HepG2 (cell line): Measurements from ENCODE around the gene ODC1. TPM values are rescaled to one million over a fixed set of nuclear protein-coding genes. Genes with fewer than 3 reads are reported as not detected.

Experiments used
- AHR ChIP-seq: IDR thresholded peaks from 2 replicates; pipeline ENCODE4 v1.6.1; 2018; ENCODE audit warnings: missing genetic modification reagents, missing compliant biosample characterization
- CEBPB ChIP-seq: IDR thresholded peaks from 2 replicates; pipeline ENCODE4 v1.6.1; 2011; ENCODE audit warnings: low read depth, low read length, improper control_type of control experiment, borderline replicate concordance
- ETV6 ChIP-seq: sonication (generic); formaldehyde crosslinking; conservative IDR thresholded peaks from 2 replicates; pipeline ENCODE4 v1.4.0; 2020; ENCODE audit warnings: missing genetic modification reagents
- FOXK2 ChIP-seq: fragments of 450-650 bp; IDR thresholded peaks from 2 replicates; pipeline ENCODE4 v1.6.1; 2016
- FOXO4 ChIP-seq: sonication (generic); formaldehyde crosslinking; conservative IDR thresholded peaks from 2 replicates; pipeline ENCODE4 v1.8.1; 2023; ENCODE audit warnings: missing genetic modification reagents
- GABPA ChIP-seq, 2 experiments: IDR thresholded peaks; 2 replicates each; pipeline ENCODE4 v1.6.1; 2011 to 2016; ENCODE audit warnings: low read depth in 2 of 2, low read length in 1 of 2, missing biosample characterization in 1 of 2, missing genetic modification characterization in 1 of 2
- HNF4A ChIP-seq: sonication (generic); formaldehyde crosslinking; IDR thresholded peaks from 2 replicates; pipeline ENCODE4 v1.4.0; 2020; ENCODE audit warnings: missing genetic modification reagents
- HOXD1 ChIP-seq: sonication (generic); formaldehyde crosslinking; IDR thresholded peaks from 2 replicates; pipeline ENCODE4 v1.5.0; 2020; ENCODE audit warnings: missing genetic modification reagents
- JARID2 ChIP-seq: sonication (generic); formaldehyde crosslinking; IDR thresholded peaks from 2 replicates; pipeline ENCODE4 v1.8.1; 2023; ENCODE audit warnings: missing genetic modification reagents, inconsistent platforms; ENCODE audit not compliant: insufficient replicate concordance
- MATR3 ChIP-seq: sonication (generic); formaldehyde crosslinking; IDR thresholded peaks from 2 replicates; pipeline ENCODE4 v1.4.0; 2020; ENCODE audit warnings: missing genetic modification reagents
- MED1 ChIP-seq: sonication (generic); formaldehyde crosslinking; IDR thresholded peaks from 2 replicates; pipeline ENCODE4 v1.4.0; 2020; ENCODE audit warnings: missing genetic modification reagents
- MTERF4 ChIP-seq: sonication (generic); formaldehyde crosslinking; IDR thresholded peaks from 2 replicates; pipeline ENCODE4 v1.8.0; 2023; ENCODE audit warnings: mild to moderate bottlenecking, missing genetic modification reagents
- MTF2 ChIP-seq: sonication (generic); formaldehyde crosslinking; IDR thresholded peaks from 2 replicates; pipeline ENCODE4 v1.5.0; 2020; ENCODE audit warnings: missing genetic modification reagents, borderline replicate concordance
- MXD3 ChIP-seq: IDR thresholded peaks from 2 replicates; pipeline ENCODE4 v1.6.1; 2016; ENCODE audit warnings: mild to moderate bottlenecking, missing biosample characterization, missing genetic modification reagents
- SKI ChIP-seq: fragments of 450-650 bp; IDR thresholded peaks from one replicate; pipeline ENCODE4 v1.6.1; 2018; ENCODE audit warnings: mild to moderate bottlenecking; ENCODE audit not compliant: partially characterized antibody
- SRY ChIP-seq: sonication (generic); formaldehyde crosslinking; IDR thresholded peaks from 2 replicates; pipeline ENCODE4 v1.8.0; 2022; ENCODE audit warnings: mild to moderate bottlenecking, missing genetic modification reagents
- THAP8 ChIP-seq: sonication (generic); formaldehyde crosslinking; IDR thresholded peaks from 2 replicates; pipeline ENCODE4 v1.5.1; 2020; ENCODE audit warnings: missing genetic modification reagents, mild to moderate bottlenecking, borderline replicate concordance
- ZNF138 ChIP-seq: sonication (generic); formaldehyde crosslinking; IDR thresholded peaks from 2 replicates; pipeline ENCODE4 v1.5.0; 2020; ENCODE audit warnings: mild to moderate bottlenecking, low read depth, missing genetic modification reagents
- ZNF18 ChIP-seq: sonication (generic); formaldehyde crosslinking; IDR thresholded peaks from 2 replicates; pipeline ENCODE4 v1.8.0; 2022; ENCODE audit warnings: mild to moderate bottlenecking, missing genetic modification reagents; ENCODE audit not compliant: insufficient replicate concordance
- ZNF564 ChIP-seq: sonication (generic); formaldehyde crosslinking; IDR thresholded peaks from 2 replicates; pipeline ENCODE4 v1.8.1; 2023; ENCODE audit warnings: mild to moderate bottlenecking, missing genetic modification reagents
- ZNF597 ChIP-seq: sonication (generic); formaldehyde crosslinking; IDR thresholded peaks from 2 replicates; pipeline ENCODE4 v1.5.0; 2020; ENCODE audit warnings: missing genetic modification reagents
- ZNF619 ChIP-seq: sonication (generic); formaldehyde crosslinking; IDR thresholded peaks from 2 replicates; pipeline ENCODE4 v1.4.0; 2020; ENCODE audit warnings: mild to moderate bottlenecking, missing genetic modification reagents
- ZNF781 ChIP-seq: sonication (generic); formaldehyde crosslinking; IDR thresholded peaks from 2 replicates; pipeline ENCODE4 v1.5.1; 2020; ENCODE audit warnings: borderline replicate concordance, mild to moderate bottlenecking, missing genetic modification reagents; ENCODE audit errors: not compliant biosample characterization
- polyA plus RNA-seq, 8 experiments: library from polyadenylated mRNA; depleted of rRNA in 3 of 8; stranded (reverse) in 7 of 8; unstranded in 1 of 8; fragments of >200 nt; fragmentation: Illumina TruSeq in 4 of 8; extraction: Trizol in 4 of 8; gene quantifications; 2 replicates each; pipeline versions ENCODE4 v1.2.1 to v1.2.3, GENCODE V29; 2011 to 2016; ENCODE audit warnings: low read depth in 4 of 8, missing spikeins in 1 of 8, mixed read lengths in 1 of 8; ENCODE audit not compliant: insufficient read depth in 1 of 8
- total RNA-seq, 5 experiments: library from RNA; depleted of rRNA; stranded (reverse); fragments of >200 nt; fragmentation: Illumina TruSeq; extraction: Trizol; gene quantifications; 2 replicates each; pipeline ENCODE4 v1.2.3, GENCODE V29; 2016; ENCODE audit warnings: low read depth in 1 of 5

The ODC1 gene
- total and polyA plus RNA-seq, 2 of the 13 experiments (the other 11 are each of a cell fraction or from before 2014, with no cell fraction given), result 142 to 371 TPM

- TF ChIP-seq ETV6 (CRISPR knock-in tag) (peak; percentile 40; the same call in 1 of the 2 replicates), MED1 (peak; percentile 89), MTF2 (CRISPR knock-in tag) (no peak), HOXD1 (peak; percentile 66), ZNF138 (CRISPR knock-in tag) (no peak), MXD3 (CRISPR knock-in tag) (no peak), THAP8 (CRISPR knock-in tag) (no peak), ZNF564 (CRISPR knock-in tag) (peak; percentile 45; the same call in 1 of the 2 replicates), SKI (peak; percentile 75), ZNF597 (no peak), ZNF18 (CRISPR knock-in tag) (peak; percentile 85), FOXO4 (CRISPR knock-in tag) (no peak), MATR3 (CRISPR knock-in tag) (no peak), SRY (CRISPR knock-in tag) (no peak), FOXK2 (peak; percentile 66; the same call in 1 of the 2 replicates), MTERF4 (CRISPR knock-in tag) (peak; percentile 25; the same call in 1 of the 2 replicates), ZNF781 (no peak), CEBPB (peak; percentile 95), GABPA (IDR thresholded peaks at IDR 0.05; ENCODE audit: low read depth, low read length) (no peak), GABPA (CRISPR knock-in tag; IDR thresholded peaks at IDR 0.05; ENCODE audit: low read depth) (peak; percentile 45; the same call in 1 of the 2 replicates), JARID2 (CRISPR knock-in tag) (peak; percentile 52), ZNF619 (CRISPR knock-in tag) (no peak), AHR (CRISPR knock-in tag) (peak; percentile 38; the same call in 1 of the 2 replicates), HNF4A (peak; percentile 74)
Observed at GRCh38 chr2:10487081-10487740, 39.1 kb upstream of the ODC1 start (continued).
